ENCODE measurements around the gene UMOD.

DNA sequence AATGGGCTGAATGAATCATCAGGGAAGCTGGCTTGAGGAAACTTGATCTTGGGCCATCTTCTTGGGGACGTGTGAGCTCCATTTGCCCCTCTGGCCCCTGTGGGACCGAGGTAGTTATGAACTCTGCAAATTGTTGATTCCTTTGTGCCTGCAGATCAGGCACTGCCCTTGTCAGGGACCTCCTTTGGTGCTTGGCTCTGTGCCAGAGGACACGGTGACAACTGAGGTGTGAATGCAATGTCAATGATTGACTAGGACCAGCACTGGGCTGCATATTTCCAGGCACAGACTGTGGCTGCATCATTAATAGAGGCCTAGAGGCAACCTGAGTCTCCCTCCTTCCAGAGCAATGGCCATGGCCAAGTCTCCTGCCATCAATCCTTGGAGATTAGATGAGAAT, 28.3 kb upstream of the UMOD start:
- TF ChIP-seq, protein P1, sequence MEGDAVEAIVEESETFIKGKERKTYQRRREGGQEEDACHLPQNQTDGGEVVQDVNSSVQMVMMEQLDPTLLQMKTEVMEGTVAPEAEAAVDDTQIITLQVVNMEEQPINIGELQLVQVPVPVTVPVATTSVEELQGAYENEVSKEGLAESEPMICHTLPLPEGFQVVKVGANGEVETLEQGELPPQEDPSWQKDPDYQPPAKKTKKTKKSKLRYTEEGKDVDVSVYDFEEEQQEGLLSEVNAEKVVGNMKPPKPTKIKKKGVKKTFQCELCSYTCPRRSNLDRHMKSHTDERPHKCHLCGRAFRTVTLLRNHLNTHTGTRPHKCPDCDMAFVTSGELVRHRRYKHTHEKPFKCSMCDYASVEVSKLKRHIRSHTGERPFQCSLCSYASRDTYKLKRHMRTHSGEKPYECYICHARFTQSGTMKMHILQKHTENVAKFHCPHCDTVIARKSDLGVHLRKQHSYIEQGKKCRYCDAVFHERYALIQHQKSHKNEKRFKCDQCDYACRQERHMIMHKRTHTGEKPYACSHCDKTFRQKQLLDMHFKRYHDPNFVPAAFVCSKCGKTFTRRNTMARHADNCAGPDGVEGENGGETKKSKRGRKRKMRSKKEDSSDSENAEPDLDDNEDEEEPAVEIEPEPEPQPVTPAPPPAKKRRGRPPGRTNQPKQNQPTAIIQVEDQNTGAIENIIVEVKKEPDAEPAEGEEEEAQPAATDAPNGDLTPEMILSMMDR (IDR thresholded peaks at IDR 0.05) = no peak
- TF ChIP-seq POLR2A (IDR thresholded peaks at IDR 0.05) = no peak

Data from uterus (tissue), 2 donors.